22Rv1 (cell line): ENCODE data around the gene APEX2.
"Not testable (repeated sequence)": the region's sequence is repeated elsewhere in the genome, so short reads cannot be mapped to it uniquely, and the experiment has no call there.

ENCODE experiments used
- H3K27ac ChIP-seq: fragments of 450-650 bp; 2 replicates; pipeline ENCODE4 v1.5.1; 2017
- CTCF ChIP-seq: fragments of 450-650 bp; IDR thresholded peaks from 2 replicates; pipeline ENCODE4 v1.5.1; 2017; ENCODE audit warnings: mild to moderate bottlenecking
- ZFX ChIP-seq: fragments of 450-650 bp; IDR thresholded peaks from 2 replicates; pipeline ENCODE4 v1.6.1; 2017; ENCODE audit warnings: antibody characterized with exemption, borderline replicate concordance

Gene APEX2

GRCh38 chrX:54979432-54979831 is 20.7 kb upstream of the APEX2 start:
- no peak for TF ChIP-seq ZFX
- TF ChIP-seq CTCF, result no peak
- no peak overlapping the region for H3K27ac ChIP-seq

DNA sequence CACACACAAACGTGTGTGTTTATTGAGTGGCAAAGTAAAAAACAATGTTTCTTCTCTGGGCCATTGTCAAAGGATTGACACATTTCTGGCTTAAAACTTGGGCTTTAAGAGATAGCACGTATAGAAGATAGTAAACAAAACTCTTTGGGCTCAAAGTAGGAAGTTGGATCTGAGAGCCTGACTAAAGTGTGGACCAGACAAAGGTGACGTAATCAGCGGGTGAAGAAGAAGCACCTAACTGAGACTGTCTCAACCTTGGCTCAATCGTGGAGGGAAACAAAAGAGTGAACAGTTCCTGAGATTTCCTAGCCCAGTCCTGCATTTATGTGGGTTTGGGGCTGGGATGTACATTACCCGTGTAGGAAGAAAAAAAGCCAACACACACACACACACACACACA is 19.8 kb upstream of the APEX2 start:
- H3K27ac ChIP-seq, result no peak overlapping the region
- TF ChIP-seq CTCF (no peak), ZFX (no peak)

GRCh38 chrX:54983306-54983705 is 16.9 kb upstream of the APEX2 start:
- not testable (repeated sequence) for H3K27ac ChIP-seq

- H3K27ac ChIP-seq, result no peak overlapping the region
- TF ChIP-seq ZFX, result no peak
- TF ChIP-seq CTCF, result no peak
Observed at GRCh38 chrX:54991706-54992105, 8.5 kb upstream of the APEX2 start.

DNA sequence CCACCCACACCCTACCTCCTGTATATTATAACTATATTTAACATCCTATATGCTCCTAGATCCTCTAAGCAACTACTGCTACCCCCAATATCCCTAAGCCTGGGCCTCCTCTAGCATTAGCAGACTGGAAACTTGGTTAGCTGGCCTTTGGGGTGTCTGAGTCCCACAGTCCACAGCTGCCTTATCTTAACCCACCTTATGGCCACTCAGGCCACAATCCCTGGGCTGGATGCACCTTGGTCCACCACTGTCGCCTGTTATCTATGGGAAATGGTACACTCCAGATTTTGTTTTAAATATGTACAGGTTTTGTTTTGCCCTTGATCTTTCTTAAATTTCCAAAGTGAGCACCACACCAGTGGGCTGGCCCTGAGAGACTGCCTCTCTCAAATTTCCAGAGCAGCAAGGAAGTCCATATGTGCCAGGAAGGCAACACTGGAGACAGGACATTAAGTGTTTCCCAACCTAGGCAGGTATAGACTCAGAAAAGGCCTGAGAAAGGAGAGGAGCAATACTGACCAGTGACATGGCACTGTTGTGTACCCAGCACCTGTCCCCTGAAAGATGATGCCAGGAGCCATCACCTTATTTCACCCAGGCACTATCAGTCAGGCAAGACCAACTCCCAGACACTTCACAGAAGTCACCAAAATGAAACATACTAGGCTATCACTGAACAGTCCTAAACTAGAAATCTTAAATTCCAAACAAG is 7.1 kb upstream of the APEX2 start:
- H3K27ac ChIP-seq, result no peak overlapping the region
- TF ChIP-seq CTCF (no peak), ZFX (no peak)

DNA sequence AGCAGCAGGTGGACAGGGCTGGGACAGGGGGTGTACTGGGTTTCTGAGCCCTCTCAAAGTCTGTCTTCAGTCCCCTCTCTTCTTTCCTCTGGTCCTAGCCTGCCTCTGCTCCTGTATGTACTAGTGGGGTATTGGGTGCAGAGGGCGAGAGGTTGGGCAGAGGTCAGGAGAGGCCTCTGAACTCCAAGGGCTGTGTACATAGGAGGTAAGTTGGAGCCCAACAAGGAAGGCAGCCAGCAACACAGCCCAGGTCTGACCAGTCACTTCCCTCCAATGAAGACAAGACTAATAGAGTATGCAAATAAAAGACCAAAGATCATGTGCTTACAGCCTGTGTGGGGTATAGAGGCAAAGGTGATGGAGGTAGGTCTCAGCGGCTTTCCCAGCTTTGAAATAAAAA is 6.1 kb upstream of the APEX2 start, which contains the start of gene PFKFB1:
PFKFB1 (minus strand) TSS at position 90 of the 400 bp plus-strand sequence. CDS start 181 bp downstream, outside the sequence.
- peak within 1 kb of the TSS; percentile 35; the same call in 1 of the 2 replicates for H3K27ac ChIP-seq
- no peak for TF ChIP-seq ZFX
- no peak for TF ChIP-seq CTCF

DNA sequence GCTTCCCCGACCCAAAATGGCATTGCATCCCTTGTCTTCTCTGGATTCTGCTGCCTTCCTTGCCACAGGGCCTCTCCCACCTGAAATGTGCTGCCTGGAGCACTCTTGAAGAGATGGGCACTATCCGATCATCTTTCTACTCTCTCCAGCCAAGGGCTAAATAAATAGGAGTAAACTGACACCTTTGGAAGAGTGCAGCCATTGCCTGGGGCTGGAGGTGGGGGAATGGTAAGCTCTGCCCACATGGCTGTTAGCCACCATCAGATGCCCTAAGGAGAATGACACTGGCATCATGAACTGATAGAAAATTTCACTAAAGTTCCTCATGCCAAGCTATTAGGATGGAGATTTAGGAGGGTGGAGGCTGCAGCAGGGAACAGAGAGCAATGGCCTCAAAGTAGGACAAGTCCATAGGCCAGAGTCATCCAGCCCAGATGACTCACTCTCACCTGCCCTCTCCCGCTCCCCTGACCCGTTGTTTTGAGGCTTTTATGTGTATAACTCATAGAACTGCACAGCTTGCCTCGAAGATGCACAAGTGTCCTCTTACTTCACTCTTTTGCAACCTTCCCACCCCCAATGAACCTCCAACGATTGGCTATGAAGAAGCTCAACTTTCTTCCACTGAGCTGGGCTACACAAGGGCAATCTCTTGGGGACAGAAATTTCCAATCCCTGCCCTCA is 5.4 kb upstream of the APEX2 start:
- peak overlapping the region; percentile 35; the same call in 1 of the 2 replicates for H3K27ac ChIP-seq
- TF ChIP-seq ZFX, result no peak
- TF ChIP-seq CTCF, result no peak
